ENCODE measurements around the gene GMPS.

DNA sequence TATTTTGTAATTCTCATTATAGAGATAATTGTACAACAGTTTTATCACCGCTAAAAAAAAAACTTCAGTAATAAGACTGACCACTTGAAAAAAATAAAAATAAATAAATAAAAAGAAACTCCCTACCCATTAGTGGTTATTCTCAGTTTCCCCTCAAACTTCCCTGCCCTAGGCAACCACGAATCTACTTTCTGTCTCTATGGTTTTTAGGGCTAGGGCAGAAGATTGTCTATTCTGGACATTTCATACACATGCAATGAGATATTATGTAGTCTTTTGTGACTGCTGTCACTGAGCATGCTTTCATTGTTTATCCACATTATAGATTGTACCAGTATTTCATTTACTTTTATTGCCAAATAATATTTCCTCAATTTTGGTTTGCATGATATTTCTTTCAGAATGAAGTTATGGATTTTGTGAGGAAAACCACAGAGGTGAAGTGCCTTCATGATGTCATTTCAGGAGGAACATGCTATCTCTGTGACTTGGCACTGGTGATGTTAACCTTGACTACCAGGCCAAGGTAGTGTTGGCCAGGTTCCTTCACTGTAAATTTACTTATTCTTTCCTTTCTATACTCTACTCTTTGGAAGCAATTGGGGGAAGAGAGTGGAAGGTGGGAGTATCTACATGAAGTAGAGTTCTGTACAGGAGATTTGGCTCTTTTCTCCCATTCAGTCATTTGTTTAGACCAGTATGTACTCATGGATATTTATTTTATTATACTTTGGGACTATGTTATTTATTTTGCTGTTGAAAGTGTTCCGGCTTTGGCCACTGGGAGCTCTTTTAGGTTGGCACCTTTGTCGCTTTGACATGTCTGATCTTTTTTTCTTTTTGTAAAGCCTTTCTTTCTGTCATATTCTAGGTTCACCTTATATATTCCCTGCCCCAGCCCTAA is 86.3 kb downstream of the GMPS start:
- TF ChIP-seq FOXJ3 (CRISPR knock-in tag; IDR thresholded peaks at IDR 0.05; ENCODE audit: borderline replicate concordance) (no peak), CREM (CRISPR knock-in tag; IDR thresholded peaks at IDR 0.05) (no peak), GABPB1 (CRISPR knock-in tag; IDR thresholded peaks at IDR 0.05) (no peak)
- TF ChIP-seq, protein P1, sequence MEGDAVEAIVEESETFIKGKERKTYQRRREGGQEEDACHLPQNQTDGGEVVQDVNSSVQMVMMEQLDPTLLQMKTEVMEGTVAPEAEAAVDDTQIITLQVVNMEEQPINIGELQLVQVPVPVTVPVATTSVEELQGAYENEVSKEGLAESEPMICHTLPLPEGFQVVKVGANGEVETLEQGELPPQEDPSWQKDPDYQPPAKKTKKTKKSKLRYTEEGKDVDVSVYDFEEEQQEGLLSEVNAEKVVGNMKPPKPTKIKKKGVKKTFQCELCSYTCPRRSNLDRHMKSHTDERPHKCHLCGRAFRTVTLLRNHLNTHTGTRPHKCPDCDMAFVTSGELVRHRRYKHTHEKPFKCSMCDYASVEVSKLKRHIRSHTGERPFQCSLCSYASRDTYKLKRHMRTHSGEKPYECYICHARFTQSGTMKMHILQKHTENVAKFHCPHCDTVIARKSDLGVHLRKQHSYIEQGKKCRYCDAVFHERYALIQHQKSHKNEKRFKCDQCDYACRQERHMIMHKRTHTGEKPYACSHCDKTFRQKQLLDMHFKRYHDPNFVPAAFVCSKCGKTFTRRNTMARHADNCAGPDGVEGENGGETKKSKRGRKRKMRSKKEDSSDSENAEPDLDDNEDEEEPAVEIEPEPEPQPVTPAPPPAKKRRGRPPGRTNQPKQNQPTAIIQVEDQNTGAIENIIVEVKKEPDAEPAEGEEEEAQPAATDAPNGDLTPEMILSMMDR (IDR thresholded peaks at IDR 0.05): no peak
- TF ChIP-seq, protein P2, sequence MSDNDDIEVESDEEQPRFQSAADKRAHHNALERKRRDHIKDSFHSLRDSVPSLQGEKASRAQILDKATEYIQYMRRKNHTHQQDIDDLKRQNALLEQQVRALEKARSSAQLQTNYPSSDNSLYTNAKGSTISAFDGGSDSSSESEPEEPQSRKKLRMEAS (CRISPR knock-in tag; IDR thresholded peaks at IDR 0.05): no peak
- TF ChIP-seq, protein P3, sequence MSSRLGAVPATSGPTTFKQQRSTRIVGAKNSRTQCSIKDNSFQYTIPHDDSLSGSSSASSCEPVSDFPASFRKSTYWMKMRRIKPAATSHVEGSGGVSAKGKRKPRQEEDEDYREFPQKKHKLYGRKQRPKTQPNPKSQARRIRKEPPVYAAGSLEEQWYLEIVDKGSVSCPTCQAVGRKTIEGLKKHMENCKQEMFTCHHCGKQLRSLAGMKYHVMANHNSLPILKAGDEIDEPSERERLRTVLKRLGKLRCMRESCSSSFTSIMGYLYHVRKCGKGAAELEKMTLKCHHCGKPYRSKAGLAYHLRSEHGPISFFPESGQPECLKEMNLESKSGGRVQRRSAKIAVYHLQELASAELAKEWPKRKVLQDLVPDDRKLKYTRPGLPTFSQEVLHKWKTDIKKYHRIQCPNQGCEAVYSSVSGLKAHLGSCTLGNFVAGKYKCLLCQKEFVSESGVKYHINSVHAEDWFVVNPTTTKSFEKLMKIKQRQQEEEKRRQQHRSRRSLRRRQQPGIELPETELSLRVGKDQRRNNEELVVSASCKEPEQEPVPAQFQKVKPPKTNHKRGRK (CRISPR knock-in tag; IDR thresholded peaks at IDR 0.05; ENCODE audit: borderline replicate concordance): no peak
- TF ChIP-seq, protein P4, sequence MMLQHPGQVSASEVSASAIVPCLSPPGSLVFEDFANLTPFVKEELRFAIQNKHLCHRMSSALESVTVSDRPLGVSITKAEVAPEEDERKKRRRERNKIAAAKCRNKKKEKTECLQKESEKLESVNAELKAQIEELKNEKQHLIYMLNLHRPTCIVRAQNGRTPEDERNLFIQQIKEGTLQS (CRISPR knock-in tag; conservative IDR thresholded peaks at IDR 0.05): no peak
- TF ChIP-seq, protein P5, sequence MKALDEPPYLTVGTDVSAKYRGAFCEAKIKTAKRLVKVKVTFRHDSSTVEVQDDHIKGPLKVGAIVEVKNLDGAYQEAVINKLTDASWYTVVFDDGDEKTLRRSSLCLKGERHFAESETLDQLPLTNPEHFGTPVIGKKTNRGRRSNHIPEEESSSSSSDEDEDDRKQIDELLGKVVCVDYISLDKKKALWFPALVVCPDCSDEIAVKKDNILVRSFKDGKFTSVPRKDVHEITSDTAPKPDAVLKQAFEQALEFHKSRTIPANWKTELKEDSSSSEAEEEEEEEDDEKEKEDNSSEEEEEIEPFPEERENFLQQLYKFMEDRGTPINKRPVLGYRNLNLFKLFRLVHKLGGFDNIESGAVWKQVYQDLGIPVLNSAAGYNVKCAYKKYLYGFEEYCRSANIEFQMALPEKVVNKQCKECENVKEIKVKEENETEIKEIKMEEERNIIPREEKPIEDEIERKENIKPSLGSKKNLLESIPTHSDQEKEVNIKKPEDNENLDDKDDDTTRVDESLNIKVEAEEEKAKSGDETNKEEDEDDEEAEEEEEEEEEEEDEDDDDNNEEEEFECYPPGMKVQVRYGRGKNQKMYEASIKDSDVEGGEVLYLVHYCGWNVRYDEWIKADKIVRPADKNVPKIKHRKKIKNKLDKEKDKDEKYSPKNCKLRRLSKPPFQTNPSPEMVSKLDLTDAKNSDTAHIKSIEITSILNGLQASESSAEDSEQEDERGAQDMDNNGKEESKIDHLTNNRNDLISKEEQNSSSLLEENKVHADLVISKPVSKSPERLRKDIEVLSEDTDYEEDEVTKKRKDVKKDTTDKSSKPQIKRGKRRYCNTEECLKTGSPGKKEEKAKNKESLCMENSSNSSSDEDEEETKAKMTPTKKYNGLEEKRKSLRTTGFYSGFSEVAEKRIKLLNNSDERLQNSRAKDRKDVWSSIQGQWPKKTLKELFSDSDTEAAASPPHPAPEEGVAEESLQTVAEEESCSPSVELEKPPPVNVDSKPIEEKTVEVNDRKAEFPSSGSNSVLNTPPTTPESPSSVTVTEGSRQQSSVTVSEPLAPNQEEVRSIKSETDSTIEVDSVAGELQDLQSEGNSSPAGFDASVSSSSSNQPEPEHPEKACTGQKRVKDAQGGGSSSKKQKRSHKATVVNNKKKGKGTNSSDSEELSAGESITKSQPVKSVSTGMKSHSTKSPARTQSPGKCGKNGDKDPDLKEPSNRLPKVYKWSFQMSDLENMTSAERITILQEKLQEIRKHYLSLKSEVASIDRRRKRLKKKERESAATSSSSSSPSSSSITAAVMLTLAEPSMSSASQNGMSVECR (CRISPR knock-in tag; IDR thresholded peaks at IDR 0.05; ENCODE audit: borderline replicate concordance): no peak
- TF ChIP-seq, protein P6, sequence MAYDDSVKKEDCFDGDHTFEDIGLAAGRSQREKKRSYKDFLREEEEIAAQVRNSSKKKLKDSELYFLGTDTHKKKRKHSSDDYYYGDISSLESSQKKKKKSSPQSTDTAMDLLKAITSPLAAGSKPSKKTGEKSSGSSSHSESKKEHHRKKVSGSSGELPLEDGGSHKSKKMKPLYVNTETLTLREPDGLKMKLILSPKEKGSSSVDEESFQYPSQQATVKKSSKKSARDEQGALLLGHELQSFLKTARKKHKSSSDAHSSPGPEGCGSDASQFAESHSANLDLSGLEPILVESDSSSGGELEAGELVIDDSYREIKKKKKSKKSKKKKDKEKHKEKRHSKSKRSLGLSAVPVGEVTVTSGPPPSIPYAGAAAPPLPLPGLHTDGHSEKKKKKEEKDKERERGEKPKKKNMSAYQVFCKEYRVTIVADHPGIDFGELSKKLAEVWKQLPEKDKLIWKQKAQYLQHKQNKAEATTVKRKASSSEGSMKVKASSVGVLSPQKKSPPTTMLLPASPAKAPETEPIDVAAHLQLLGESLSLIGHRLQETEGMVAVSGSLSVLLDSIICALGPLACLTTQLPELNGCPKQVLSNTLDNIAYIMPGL (CRISPR knock-in tag; IDR thresholded peaks at IDR 0.05): no peak
